MM.1S (cell line): Measurements from ENCODE around the gene NFAM1.

Source experiments
- CTCF ChIP-seq: fragments of 300-600 bp; sonication (generic); IDR thresholded peaks from 2 replicates; pipeline ENCODE4 v1.5.1; 2016; ENCODE audit warnings: antibody characterized with exemption, low read length, mixed read lengths
- EZH2phosphoT487 ChIP-seq: fragments of 300-600 bp; sonication (generic); IDR thresholded peaks from 2 replicates; pipeline ENCODE4 v1.6.1; 2018; ENCODE audit warnings: antibody characterized with exemption, low read length

- TF ChIP-seq CTCF, result no peak
- TF ChIP-seq EZH2phosphoT487, result no peak
Observed at GRCh38 chr22:42438293-42438650, 6.1 kb upstream of the NFAM1 start.
